Rectal smooth muscle tissue (tissue), 1 donor: ENCODE results near the gene SCARF2.

Source experiments
- H3K27ac ChIP-seq: one replicate; pipeline ENCODE4 v1.7.0; 2013; ENCODE audit warnings: low read depth, low read length, inconsistent platforms
- H3K27me3 ChIP-seq: one replicate; pipeline ENCODE4 v1.7.0; 2013; ENCODE audit warnings: low read length; ENCODE audit not compliant: control insufficient read depth, insufficient read depth
- H3K36me3 ChIP-seq: one replicate; pipeline ENCODE4 v1.7.0; 2013; ENCODE audit warnings: low read length; ENCODE audit not compliant: control insufficient read depth, insufficient read depth
- H3K4me1 ChIP-seq: one replicate; pipeline ENCODE4 v1.7.0; 2013; ENCODE audit warnings: low read length; ENCODE audit not compliant: control insufficient read depth, insufficient read depth
- H3K4me3 ChIP-seq: one replicate; pipeline ENCODE4 v1.7.0; 2013; ENCODE audit warnings: low read length
- H3K9ac ChIP-seq: one replicate; pipeline ENCODE4 v1.7.0; 2013; ENCODE audit warnings: low read length

SCARF2 gene

DNA sequence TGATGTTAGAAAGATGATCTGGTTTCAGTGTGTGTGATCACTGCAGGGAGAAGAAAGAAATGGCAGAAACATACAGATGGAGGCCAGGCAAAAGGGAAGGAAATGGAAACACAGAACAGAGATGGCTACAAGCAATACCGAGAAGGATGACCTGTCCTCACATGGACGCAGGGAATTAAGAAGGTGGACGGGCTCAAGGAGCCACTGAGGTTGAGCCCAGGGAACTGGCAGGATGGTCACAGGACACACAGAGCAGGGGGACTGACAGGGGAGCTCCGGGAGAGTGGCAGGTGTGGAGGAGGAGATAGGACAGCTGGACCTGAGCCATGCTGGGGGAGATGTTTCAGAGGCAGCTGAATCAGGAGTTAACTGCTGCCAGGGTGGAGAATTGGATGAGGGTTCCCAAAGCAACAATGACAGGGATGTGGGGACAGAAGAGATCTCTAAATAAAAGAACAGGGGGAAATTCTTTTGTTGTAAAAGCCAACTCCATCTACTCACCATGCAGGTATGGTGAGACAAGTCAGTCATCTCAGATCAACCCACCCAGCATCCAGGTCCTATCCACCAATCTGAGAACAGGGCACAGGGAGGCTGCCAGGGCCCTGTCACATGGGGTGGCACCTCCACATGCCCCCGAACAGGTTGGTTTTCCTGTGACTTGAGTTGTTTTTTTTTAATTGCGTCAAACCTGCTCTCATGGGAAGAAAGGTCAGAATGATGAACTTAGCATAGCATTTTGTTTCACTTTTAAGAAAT lies 31.7 kb upstream of the SCARF2 start:
- Histone ChIP-seq H3K4me3 (no peak overlapping the region), H3K27ac (no peak overlapping the region), H3K36me3 (peaks cover 11% of the 10 kb centered on the region), H3K4me1 (no peaks in the 10 kb centered on the region), H3K9ac (no peak overlapping the region), H3K27me3 (no peaks in the 10 kb centered on the region)

DNA sequence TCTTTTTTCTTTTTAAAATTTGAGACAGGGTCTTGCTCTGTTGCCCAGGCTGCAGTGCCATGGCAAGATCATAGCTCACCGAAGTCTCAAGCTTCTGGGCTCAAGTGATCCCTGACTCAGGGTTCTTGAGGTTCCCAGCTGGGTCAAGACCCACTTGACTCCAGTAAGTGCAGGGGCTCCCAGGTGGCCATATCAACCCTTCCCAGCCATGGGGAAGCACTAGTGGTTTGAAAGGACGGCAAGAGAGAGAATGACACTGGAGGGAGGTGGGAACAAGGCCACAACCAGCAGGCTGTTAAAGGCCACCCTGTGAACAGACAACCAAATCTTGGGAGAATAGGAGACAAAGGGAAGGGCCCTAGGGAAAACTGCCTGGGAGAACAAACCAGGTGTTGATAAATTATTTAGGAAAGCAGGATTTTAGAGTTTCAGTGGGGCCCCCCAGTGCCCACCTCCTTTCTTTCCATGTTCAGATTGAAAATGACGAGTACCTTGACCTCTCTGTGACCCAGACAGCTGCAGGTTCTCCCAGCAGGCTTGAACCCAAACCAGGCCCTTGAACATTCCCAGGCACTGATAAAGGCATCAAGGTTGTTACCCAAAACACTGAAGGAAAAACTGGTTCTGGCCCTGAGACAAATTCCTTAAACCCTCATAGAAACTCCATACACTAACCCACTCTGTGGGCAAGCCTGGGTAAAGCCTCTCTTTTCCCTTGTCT lies 29.2 kb upstream of the SCARF2 start:
- H3K36me3 ChIP-seq, result peaks cover 11% of the 10 kb centered on the region
- no peak overlapping the region for H3K4me3 ChIP-seq
- H3K9ac ChIP-seq, result no peak overlapping the region
- no peak overlapping the region for H3K27ac ChIP-seq
- H3K27me3 ChIP-seq, result no peaks in the 10 kb centered on the region
- H3K4me1 ChIP-seq, result no peaks in the 10 kb centered on the region

DNA sequence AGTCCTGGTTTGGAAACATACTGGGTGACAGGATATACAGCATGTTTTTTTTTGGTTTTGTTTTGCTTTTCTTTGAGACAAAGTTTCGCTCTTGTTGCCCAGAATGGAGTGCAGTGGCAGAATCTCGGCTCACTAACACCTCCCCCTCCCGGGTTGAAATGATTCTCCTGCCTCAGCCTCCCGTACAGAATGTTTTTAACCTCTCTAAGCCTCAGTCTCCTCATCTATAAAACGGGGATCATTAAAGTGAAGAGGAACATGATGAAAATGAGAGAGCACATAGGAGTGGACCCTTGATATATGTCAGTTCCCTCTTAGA lies 28.1 kb upstream of the SCARF2 start:
- Histone ChIP-seq H3K36me3 (peaks cover 11% of the 10 kb centered on the region), H3K4me1 (no peaks in the 10 kb centered on the region), H3K4me3 (no peak overlapping the region), H3K27ac (no peak overlapping the region), H3K27me3 (no peaks in the 10 kb centered on the region), H3K9ac (no peak overlapping the region)

DNA sequence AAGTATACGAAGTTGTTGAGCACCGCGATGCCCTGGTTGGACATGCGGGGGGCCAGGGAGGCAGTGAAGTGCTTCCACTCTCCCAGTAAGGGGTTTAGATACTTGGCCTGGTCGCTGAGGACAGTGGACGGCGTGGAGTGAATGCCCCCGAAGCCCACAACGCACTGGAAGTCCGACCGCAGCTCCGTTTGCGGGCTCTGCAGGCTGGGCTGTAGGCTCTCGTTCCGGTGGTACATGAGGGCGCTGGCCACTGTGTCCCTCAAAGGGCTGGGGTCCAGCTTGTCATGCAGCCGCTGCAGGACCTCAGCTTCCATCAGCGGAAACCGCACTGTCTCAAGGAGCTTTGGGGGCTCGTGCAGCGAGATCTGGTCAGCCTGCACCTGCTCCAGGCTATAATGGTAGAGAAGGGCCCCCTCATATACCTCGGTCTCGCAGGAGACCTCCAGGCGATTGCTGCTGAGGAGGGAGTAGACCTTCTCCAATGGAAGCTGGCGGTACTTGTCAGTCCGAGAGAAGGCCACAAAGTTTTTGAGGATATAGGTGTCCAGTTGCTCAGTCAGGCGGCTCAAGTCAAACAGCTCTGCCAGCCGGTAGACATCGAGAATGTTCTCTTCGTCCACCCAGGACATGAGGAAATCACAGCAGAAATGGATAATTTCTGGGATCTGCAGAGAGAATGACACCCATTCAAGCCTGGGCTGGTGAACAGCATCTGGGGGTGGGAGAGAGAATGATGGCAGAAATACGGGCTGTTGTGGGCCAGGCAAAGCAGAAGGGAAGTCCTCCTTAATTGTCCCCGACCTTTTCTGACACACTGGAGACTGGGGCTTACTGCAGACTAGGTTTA lies 27.5 kb upstream of the SCARF2 start:
- H3K36me3 ChIP-seq, result peaks cover 11% of the 10 kb centered on the region
- no peak overlapping the region for H3K4me3 ChIP-seq
- H3K4me1 ChIP-seq, result no peaks in the 10 kb centered on the region
- H3K27ac ChIP-seq, result no peak overlapping the region
- no peaks in the 10 kb centered on the region for H3K27me3 ChIP-seq
- no peak overlapping the region for H3K9ac ChIP-seq

DNA sequence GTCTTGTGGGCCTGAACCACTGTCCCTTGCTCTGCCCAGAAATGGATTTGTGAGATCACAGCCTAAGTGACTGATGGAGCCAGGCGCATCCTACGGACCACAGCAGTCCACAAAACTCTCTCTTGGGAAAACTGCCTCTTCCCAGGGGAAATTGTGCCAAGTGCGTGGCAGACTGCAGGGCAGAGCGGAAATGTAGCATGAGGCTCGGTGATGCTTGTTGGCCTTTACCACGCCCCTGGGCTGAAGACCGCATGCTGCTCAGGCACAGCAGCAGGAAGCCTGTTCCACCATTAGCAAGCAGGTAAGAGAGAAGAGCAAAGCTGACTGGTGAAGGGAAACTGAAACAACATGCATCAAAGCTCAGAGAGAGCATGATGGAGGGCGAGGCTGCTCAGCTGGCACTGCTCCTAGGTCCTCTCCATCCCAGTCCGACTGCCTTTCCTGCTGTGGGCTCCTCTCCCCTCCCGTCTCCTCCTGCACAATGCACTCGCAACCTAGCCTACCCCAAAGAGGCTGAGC lies 26.5 kb upstream of the SCARF2 start:
- H3K4me1 ChIP-seq, result no peaks in the 10 kb centered on the region
- H3K4me3 ChIP-seq, result no peak overlapping the region
- H3K27ac ChIP-seq, result no peak overlapping the region
- no peaks in the 10 kb centered on the region for H3K27me3 ChIP-seq
- H3K36me3 ChIP-seq, result peaks cover 10% of the 10 kb centered on the region
- no peak overlapping the region for H3K9ac ChIP-seq

DNA sequence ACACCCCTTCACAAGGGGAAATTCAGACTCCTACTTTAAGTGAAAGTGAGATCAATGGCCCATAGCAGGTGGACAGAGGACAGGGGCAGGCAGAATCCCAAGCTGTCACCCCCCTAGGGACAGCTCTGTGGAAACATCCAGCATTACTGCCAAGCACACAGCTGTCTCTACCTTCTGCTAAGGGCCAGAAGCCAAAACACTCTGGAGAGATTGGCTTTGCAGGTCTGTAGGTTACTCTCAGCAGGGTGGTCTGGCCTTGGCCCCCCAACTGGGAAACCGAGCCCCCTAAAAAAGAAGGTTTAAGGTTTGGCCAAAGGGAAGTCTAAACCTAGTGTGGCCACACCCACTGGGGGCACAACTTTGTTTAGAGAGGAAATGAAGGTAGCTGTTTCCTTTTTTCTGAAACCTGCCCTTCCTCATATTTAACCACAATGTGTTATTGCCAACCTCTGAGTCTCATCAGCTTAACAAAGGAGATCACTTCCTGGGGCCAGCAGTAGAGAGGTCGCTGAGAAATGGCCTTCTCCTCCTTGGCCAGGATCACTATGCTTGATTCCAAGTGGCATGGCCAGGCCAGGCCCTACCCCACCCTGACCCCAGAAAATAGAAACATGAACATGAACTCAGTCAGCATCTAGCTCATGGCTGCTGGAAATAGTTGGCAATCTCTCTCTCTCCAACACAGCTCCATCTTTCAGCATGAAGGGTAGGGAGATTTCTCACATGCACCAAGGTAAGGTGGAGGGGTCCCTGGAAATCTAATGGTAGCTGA lies 25.9 kb upstream of the SCARF2 start:
- H3K27ac ChIP-seq, result no peak overlapping the region
- H3K4me1 ChIP-seq, result no peaks in the 10 kb centered on the region
- no peak overlapping the region for H3K9ac ChIP-seq
- H3K4me3 ChIP-seq, result no peak overlapping the region
- no peaks in the 10 kb centered on the region for H3K27me3 ChIP-seq
- peaks cover 6% of the 10 kb centered on the region for H3K36me3 ChIP-seq

DNA sequence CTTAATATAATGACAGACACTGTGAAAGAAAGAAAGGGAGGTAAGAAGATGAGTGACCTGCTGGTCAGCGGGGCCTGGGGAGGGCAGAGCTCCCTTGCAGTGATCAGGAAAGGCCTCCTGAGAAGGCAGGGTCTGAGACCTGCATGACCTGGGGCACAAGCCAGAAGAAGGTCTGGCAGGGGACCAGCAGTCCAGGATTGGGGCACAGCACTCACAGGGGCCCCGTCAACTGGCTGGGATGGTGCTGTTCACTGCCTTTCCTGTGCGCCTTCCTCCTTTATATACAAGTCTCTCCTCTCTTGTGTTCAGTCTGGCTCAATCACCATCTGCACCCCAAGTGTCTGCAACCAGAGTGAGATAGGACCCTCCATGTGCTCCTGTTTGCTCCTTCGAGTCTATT lies 22.2 kb upstream of the SCARF2 start:
- H3K27me3 ChIP-seq, result no peaks in the 10 kb centered on the region
- H3K27ac ChIP-seq, result no peak overlapping the region
- no peak overlapping the region for H3K4me3 ChIP-seq
- no peaks in the 10 kb centered on the region for H3K4me1 ChIP-seq
- H3K9ac ChIP-seq, result no peak overlapping the region
- peaks cover 5% of the 10 kb centered on the region for H3K36me3 ChIP-seq

DNA sequence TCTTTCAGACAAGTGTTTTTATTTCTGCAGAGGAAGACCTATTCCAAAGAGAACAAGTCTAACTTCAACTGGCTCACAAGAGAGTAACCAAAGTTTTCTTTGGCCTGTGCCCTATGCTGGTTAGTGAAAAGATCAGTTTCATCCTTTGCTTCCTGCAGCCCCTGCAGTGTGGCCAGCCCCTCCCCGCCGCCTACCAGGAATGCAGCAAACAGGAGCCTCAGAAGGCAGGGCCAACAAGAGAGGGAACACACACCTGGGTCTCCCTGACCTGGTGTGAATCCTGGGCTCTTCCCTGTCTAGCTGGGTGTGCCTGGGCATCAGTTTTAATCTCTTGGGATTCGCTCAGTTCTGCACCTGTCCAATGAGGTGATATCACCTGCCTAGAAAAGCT lies 21.5 kb upstream of the SCARF2 start:
- Histone ChIP-seq H3K27me3 (no peaks in the 10 kb centered on the region), H3K36me3 (peaks cover 3% of the 10 kb centered on the region), H3K4me1 (no peaks in the 10 kb centered on the region), H3K9ac (no peak overlapping the region), H3K27ac (no peak overlapping the region), H3K4me3 (no peak overlapping the region)

DNA sequence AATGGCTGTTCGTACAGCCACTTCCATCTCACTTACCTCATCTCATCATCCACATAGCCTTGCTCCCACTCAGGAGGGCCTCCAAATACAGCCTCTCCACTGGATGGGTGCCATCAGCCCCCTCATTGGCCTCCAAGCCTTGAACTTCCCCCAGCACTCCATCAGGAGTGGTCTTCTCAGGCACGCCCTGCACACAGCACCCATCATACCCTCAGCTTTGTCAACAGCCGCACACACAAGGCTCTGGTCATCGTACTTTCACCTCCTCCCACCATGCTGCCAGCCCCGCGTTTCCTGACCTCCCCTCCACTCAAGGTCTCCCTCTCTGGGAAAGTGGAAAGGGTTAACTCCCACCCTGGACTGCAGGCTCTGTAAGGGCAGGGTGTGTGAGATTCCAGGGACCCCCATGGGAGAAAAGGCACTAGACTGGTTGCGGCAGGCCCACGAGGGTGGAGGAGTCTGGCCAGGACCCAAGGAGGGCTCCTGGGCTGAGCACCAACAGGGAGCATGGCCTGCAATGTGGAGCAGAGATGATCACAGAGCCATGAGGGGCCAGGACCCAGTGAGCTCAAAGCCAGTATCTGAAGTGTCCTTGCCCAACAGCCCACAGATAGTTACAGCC lies 21.0 kb upstream of the SCARF2 start:
- no peak overlapping the region for H3K27ac ChIP-seq
- H3K4me3 ChIP-seq, result no peak overlapping the region
- H3K9ac ChIP-seq, result no peak overlapping the region
- H3K27me3 ChIP-seq, result no peaks in the 10 kb centered on the region
- H3K36me3 ChIP-seq, result peaks cover 3% of the 10 kb centered on the region
- H3K4me1 ChIP-seq, result no peaks in the 10 kb centered on the region

DNA sequence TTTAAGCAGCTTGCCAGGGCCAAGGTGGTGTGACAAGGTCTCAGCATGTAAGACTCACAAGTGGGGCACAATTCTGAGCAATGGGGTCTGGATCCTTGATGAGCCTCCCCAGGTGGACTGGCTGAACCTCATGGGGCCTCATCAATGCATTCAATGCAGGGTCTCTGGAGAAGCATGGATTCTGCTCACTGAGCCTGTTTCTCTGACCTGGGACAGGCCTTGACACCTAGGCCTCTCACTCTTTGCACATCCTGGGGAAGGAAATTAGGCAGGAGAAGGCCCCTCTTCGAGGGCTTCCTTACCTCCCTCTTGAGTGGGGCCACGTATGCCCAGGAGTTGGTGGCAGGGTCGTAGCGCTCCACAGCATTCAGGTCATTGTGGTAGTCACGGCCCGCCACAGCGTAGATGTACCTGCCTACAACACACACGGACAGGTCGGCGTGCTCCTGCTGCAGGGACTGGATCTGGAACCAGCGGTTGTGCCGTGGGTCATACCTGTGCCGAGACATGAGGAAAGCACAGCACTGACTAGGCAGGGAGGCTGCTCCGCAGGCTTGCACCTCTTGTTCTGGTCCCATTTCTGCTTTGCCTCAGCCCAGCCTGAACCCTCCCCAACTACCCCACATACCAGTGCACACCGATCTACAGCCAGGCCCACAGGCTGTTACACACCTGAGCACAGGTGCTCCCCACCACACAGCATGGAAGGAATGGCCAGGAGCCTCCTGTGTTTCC lies 20.0 kb upstream of the SCARF2 start:
- no peaks in the 10 kb centered on the region for H3K4me1 ChIP-seq
- no peak overlapping the region for H3K27ac ChIP-seq
- no peaks in the 10 kb centered on the region for H3K27me3 ChIP-seq
- H3K36me3 ChIP-seq, result peaks cover 5% of the 10 kb centered on the region
- H3K9ac ChIP-seq, result no peak overlapping the region
- H3K4me3 ChIP-seq, result no peak overlapping the region

DNA sequence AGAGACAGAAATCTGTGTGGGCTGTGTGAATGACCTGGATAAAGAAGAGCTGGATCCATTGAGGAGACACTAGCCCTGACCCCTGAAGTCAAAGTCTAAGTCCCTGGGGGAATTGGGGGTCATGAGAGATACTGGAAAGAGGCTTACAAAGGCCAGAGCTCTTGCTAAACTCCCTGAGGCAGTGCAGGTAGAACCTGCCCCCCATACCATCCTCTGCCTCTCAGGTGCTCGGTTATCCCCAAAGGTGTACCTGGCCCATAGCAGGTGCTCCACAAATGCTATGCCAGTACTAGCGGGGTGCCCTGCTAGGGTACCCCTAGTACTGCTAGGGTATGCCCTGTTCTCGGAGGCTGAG lies 19.1 kb upstream of the SCARF2 start:
- peaks cover 5% of the 10 kb centered on the region for H3K36me3 ChIP-seq
- H3K27me3 ChIP-seq, result no peaks in the 10 kb centered on the region
- H3K27ac ChIP-seq, result no peak overlapping the region
- no peak overlapping the region for H3K9ac ChIP-seq
- no peak overlapping the region for H3K4me3 ChIP-seq
- H3K4me1 ChIP-seq, result no peaks in the 10 kb centered on the region
